Measurements from ENCODE around the gene MICALL2.

Gene MICALL2

DNA sequence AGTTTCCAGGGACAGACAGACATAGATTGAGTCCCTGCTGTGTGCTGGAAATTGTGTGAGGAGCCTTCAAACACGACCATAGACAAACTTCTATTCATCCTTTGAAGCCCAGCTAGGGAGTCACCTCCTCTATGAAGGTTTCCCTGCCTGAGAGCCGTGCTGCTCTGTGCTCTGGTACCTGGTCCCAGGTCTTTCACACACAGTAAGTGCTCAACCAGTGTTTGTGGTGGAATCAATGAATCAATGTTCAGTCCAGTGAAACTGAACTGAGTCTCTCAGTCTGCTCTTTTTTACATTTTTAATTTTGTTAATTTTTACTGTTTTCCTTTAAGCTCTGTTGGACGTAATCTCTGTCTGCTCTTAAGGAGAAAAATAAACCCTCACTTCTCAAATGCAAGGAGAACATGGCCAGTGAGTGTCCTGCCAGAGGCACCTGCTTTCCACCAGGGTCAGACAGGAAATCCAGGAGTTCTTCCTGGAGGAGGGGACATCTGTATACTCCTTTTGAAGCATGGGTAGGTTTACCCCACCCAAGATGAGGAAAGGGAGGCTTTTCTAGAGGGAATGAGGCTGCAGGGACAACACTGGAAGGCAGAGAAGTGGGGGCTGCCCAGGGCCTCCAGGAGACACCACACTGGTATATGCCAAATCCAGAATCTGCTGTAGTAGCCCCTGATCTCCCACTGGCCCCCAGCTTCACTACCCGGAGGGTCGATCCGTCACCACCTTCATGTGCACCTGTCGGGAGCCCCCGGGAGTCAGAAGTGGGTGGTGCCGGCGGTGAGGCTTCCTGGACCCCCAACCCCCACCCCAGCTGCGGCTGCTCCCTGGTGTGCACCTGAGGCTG, 56.3 kb downstream of the MICALL2 start:
- TF ChIP-seq TAF1 (IDR thresholded peaks at IDR 0.05; ENCODE audit: borderline replicate concordance, low read depth, low read length) (no peak), POLR2AphosphoS5 (IDR thresholded peaks at IDR 0.05; ENCODE audit: low read depth, low read length) (no peak), POLR2A (IDR thresholded peaks at IDR 0.05; ENCODE audit: low read depth, low read length) (no peak)
- DNase-seq (ENCODE audit: insufficient read length) (no peak), FAIRE-seq (no peak)

DNA sequence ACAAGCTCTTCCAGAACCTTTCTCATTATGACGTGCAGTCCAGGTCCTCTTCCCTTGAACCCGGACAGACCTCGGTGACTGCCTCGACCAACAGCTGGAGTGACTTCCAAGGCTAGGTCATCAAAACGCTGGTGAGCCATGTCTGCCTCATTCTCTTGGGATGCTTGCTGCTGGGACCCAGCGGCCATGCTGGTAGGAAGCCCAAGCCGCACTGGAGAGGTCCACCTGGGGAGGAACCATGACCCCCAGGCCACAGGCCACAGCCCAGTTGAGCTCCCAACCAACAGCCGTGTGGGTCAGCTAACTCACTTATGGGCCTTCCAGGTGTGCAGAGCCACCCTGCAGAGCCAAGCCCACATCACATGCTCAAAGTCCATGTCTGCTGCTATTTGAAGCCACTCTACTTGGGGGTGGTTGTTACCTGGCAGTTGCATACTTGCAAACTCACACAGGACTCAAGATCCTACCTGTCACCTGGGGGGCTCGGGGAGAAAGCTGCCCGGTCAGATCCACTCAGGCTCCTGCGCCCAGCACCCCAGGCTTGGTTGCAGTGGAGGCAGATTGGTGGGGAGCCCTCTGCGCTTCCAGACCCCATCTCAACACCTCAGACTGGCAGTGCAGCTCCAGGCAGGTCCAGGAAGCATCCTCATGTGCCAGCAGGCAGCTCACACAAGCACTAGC, 57.0 kb downstream of the MICALL2 start:
- no peak for FAIRE-seq
- TF ChIP-seq POLR2A (IDR thresholded peaks at IDR 0.05; ENCODE audit: low read depth, low read length), result no peak
- no peak for TF ChIP-seq POLR2AphosphoS5 (IDR thresholded peaks at IDR 0.05; ENCODE audit: low read depth, low read length)
- TF ChIP-seq TAF1 (IDR thresholded peaks at IDR 0.05; ENCODE audit: borderline replicate concordance, low read depth, low read length), result no peak
- DNase-seq (ENCODE audit: insufficient read length), result no peak

DNA sequence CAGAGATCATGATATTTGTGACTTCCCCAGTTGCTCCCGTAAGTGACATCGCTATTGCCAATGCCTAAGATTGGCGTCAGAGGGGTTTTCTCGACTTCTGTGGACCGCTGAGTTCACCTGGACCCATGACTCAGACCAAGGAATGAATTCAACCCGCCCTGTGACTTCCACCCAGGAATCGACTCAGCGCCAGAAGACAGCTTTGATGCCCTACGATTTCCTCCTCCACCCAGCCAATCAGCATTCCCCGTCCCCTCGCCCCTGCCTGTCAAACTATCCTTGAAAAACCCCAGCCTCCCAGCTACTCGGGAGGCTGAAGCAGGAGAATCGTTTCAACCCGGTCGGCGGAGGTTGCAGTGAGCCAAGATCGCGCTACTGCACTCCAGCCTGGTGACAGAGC, 58.3 kb downstream of the MICALL2 start:
- no peak for FAIRE-seq
- TF ChIP-seq POLR2A (IDR thresholded peaks at IDR 0.05; ENCODE audit: low read depth, low read length) (no peak), TAF1 (IDR thresholded peaks at IDR 0.05; ENCODE audit: borderline replicate concordance, low read depth, low read length) (no peak), POLR2AphosphoS5 (IDR thresholded peaks at IDR 0.05; ENCODE audit: low read depth, low read length) (no peak)
- DNase-seq (ENCODE audit: insufficient read length), result no peak

DNA sequence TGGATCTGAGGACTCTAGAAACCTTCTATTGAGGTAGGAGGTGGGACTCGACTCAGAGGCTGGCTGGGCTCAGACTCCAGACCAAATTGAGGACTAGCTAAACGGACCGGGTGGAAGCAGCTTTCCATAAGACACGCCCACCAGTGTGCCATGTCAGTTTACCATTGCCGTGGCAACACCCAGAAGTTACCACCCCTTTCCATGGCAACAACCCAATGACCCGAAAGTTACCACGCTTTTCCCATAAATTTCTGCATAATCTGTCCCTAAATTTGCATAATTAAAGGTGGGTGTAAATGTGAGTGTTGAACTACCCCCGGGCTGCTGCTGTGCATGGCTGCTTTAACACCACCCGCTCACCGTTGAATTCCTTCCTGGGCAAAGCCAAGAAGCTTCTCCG, 58.9 kb downstream of the MICALL2 start:
- no peak for TF ChIP-seq TAF1 (IDR thresholded peaks at IDR 0.05; ENCODE audit: borderline replicate concordance, low read depth, low read length)
- FAIRE-seq (no peak), DNase-seq (ENCODE audit: insufficient read length) (no peak)

DNA sequence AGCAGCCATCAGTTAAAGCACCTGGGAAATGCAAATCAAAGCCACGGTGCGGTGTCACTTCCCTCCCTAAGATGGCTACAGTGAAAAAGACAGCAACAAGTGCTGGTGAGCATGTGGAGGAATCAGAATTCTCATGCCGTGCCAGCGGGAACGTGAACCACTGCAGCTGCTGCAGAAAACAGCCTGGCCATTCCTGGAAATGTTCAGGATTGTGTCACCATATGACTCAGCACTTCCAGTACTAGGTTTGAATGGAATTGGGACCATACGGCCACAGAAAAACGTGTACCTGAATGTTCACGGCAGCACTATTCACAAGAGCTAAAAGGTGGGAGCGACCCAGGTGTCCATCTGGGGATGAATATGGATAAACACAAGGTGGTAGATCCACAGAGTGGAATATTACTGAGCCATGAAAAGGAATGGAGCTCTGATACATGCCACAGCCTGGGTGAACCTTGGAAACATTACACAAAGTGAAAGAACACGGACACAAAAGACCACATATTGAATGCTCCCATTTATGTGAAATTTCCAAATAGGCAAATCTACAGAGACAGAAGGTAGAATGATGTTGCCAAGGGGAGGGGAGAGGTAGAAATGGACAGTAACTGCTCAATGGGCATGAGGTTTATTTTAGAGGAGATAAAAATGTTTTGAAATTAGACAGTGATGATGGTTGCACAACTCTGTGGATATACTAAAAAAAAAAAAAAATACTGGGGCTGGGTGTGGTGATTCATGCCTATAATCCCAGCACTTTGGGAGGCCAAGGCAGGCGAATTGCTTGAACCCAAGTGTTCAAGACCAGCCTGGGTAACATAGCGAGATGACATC, 61.6 kb downstream of the MICALL2 start:
- FAIRE-seq, result no peak

DNA sequence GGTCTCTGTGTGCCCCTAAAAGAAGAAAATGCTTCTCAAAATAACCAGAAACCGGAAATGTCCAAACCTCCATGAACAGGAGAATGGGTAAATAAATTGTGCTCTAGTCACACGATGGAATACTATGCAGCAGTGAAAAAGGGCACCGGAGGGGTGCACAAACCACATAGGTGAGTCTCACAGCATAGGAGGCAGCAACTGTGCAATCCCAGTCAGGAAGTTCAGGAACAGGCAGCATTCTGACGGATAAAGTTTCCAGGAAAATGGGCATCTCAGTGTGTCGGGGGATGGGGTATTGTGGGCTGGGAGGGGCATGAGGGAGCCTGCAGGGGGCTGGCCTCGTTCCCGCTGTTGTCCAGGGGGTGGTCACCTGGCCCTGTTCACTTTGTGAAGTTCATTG, 63.1 kb downstream of the MICALL2 start:
- DNase-seq (ENCODE audit: insufficient read length) (no peak), FAIRE-seq (no peak)

More for the DNA sequence above, 61.6 kb downstream of the MICALL2 start:
- DNase-seq (ENCODE audit: insufficient read length), result no peak
- TF ChIP-seq TAF1 (IDR thresholded peaks at IDR 0.05; ENCODE audit: borderline replicate concordance, low read depth, low read length) (no peak), POLR2A (IDR thresholded peaks at IDR 0.05; ENCODE audit: low read depth, low read length) (no peak), POLR2AphosphoS5 (IDR thresholded peaks at IDR 0.05; ENCODE audit: low read depth, low read length) (no peak)

DNA sequence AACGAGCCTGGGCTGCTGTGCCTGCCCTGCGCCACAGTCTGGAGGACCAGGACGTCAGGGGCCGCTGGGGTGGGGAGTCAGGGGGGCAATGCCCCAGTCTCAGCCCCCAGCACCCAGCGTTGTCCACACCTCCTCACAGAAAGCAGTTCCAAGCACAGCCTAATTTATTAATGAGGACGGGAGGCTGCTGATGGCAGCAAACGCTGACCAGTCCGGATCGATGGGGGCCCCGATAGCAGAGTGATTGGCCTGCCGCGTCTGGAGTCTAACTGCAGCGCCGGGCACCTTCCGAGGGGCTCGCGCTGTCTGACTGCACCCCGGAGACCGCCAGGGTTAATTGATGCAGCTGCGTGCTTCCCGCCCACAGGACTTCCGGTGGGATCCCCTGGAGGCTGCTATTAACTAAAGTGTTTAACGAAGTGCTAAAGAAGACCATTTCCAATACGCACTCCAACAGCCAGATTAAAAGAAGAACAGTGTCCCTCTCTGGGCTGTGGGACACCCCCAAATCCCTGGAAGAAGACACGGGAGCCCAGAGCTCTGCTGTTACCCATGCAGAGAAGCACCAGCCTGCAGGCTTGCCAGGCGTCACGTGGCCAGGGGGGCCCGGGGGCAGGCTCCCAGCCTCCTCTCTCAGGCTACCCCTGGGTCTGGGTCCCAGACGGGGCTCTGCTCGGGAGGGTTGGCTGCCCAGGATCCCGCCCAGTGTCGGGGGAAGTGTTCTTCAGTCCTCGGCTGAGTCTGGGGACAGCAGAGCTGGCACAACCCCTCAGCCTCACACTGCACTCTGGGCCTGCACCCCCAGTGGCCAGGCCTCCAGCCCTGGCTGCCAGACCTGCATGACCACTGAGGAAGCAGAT, 63.8 kb downstream of the MICALL2 start:
- TF ChIP-seq TAF1 (IDR thresholded peaks at IDR 0.05; ENCODE audit: borderline replicate concordance, low read depth, low read length) (no peak), POLR2AphosphoS5 (IDR thresholded peaks at IDR 0.05; ENCODE audit: low read depth, low read length) (no peak), POLR2A (IDR thresholded peaks at IDR 0.05; ENCODE audit: low read depth, low read length) (no peak)
- FAIRE-seq, result no peak
- no peak for DNase-seq (ENCODE audit: insufficient read length)

More for the DNA sequence above, 63.1 kb downstream of the MICALL2 start:
- TF ChIP-seq TAF1 (IDR thresholded peaks at IDR 0.05; ENCODE audit: borderline replicate concordance, low read depth, low read length), result no peak
- TF ChIP-seq POLR2A (IDR thresholded peaks at IDR 0.05; ENCODE audit: low read depth, low read length), result no peak
- no peak for TF ChIP-seq POLR2AphosphoS5 (IDR thresholded peaks at IDR 0.05; ENCODE audit: low read depth, low read length)

DNA sequence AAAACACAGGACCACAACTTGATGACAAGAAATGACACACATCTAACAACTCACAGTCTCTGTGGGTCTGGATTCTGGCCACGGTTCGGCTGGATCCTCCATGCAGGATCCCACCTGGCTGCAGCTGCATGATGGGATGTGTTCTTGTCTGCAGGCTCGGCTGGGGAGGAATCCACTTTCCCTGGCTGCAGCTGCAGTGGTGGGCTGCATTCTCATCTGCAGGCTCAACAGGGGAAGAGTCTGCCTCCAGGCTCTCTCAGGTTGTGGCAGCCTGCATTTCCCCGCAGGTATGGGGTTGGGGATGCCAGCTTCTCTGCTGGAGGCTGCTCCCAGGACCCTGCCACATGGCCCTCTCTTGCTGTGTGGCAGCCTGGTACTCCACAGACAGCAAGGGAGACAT, 64.9 kb downstream of the MICALL2 start:
- no peak for FAIRE-seq

DNA sequence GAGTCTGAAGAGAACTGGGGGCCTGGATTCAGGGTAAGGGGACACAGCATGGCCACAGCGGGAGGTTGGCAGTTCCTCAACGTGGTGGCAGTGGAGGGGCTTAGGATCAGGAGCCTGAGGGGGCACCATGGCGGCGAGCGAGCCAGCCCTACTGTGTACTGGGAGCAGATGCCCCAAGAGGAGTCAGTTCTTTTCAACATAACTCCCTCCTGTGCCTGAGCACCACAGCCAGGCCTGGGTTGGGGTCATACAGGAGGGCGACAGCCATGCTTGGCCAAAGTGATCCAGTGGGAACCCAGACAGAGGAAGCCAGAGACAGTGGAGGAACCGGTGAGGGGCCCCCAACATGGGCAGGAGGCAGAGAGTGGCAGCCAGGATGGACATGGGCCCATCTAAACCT, 65.8 kb downstream of the MICALL2 start:
- FAIRE-seq, result no peak
- TF ChIP-seq POLR2A (IDR thresholded peaks at IDR 0.05; ENCODE audit: low read depth, low read length) (no peak), POLR2AphosphoS5 (IDR thresholded peaks at IDR 0.05; ENCODE audit: low read depth, low read length) (no peak), TAF1 (IDR thresholded peaks at IDR 0.05; ENCODE audit: borderline replicate concordance, low read depth, low read length) (no peak)
- no peak for DNase-seq (ENCODE audit: insufficient read length)

More for the DNA sequence above, 64.9 kb downstream of the MICALL2 start:
- no peak for DNase-seq (ENCODE audit: insufficient read length)
- TF ChIP-seq POLR2AphosphoS5 (IDR thresholded peaks at IDR 0.05; ENCODE audit: low read depth, low read length), result no peak
- no peak for TF ChIP-seq TAF1 (IDR thresholded peaks at IDR 0.05; ENCODE audit: borderline replicate concordance, low read depth, low read length)
- no peak for TF ChIP-seq POLR2A (IDR thresholded peaks at IDR 0.05; ENCODE audit: low read depth, low read length)

DNA sequence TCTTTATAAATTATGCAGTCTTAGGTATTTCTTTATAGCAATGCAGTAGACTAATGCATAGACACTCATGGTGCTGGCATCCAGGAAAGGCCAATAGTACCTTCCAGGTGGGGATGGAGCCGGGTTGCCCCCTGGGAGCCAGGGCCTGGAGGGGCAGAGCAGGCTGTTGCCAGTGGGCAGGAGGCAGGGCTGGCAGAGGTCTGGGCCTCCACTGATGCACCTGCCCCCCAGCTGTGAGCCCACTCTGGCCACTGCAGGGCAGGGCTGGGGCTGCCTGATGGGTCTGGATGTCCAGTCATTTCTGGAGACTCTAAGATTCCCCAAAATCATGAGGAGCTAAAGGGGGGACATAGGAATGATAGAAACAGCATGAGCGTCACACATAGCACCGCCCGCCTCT, 66.7 kb downstream of the MICALL2 start:
- DNase-seq (ENCODE audit: insufficient read length), result no peak
- FAIRE-seq, result no peak
- TF ChIP-seq POLR2AphosphoS5 (IDR thresholded peaks at IDR 0.05; ENCODE audit: low read depth, low read length) (no peak), POLR2A (IDR thresholded peaks at IDR 0.05; ENCODE audit: low read depth, low read length) (no peak)

DNA sequence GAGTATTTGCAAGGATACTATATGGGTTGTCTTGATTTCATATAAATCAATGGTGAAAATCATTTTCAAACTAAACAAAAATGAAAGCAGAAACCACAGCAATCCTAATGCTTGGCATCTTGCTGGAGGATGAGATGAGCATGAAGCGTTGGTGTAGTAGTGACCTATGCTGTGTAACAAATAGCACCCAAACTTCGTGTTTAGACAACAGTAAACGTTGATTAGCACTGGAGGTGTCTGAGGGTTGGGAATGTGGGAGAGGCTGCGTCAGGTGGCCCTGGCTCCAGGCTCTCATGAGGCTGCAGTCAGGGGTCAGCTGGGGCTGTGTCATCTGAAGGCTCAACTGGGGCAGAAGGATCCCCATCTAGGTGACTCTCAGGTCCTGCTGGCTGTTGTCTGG, 67.8 kb downstream of the MICALL2 start:
- FAIRE-seq, result no peak
- no peak for DNase-seq (ENCODE audit: insufficient read length)
- TF ChIP-seq POLR2A (IDR thresholded peaks at IDR 0.05; ENCODE audit: low read depth, low read length) (no peak), TAF1 (IDR thresholded peaks at IDR 0.05; ENCODE audit: borderline replicate concordance, low read depth, low read length) (no peak), POLR2AphosphoS5 (IDR thresholded peaks at IDR 0.05; ENCODE audit: low read depth, low read length) (no peak)

All from GM12892 (cell line).